Fibroblast of lung (primary cell): Measurements from ENCODE around the gene ITGA5. TPM values are rescaled to one million over a fixed set of nuclear protein-coding genes. Genes with fewer than 3 reads are reported as not detected.

ENCODE experiments used
- DNase-seq, 2 donors: peaks; one replicate each; pipeline versions ENCODE4 v3.0.0 to v3.0.0-alpha.2; 2010; ENCODE audit warnings: low read depth in 2 of 2
- H2AFZ ChIP-seq: 2 replicates; pipeline ENCODE4 v1.5.1; 2012; ENCODE audit warnings: low read length, control low read depth, inconsistent platforms
- H3K27ac ChIP-seq: 2 replicates; pipeline ENCODE4 v1.5.1; 2011; ENCODE audit warnings: low read length, control low read depth; ENCODE audit not compliant: insufficient read depth
- H3K27me3 ChIP-seq: 2 replicates; pipeline ENCODE4 v1.5.1; 2011; ENCODE audit warnings: mild to moderate bottlenecking, low read length; ENCODE audit not compliant: control insufficient read depth, insufficient read depth
- H3K36me3 ChIP-seq: 2 replicates; pipeline ENCODE4 v1.5.1; 2011; ENCODE audit warnings: low read length; ENCODE audit not compliant: control insufficient read depth, insufficient read depth
- H3K4me1 ChIP-seq: 2 replicates; pipeline ENCODE4 v1.5.1; 2011; ENCODE audit warnings: low read length; ENCODE audit not compliant: control insufficient read depth, insufficient read depth; ENCODE audit errors: extremely low read depth
- H3K4me2 ChIP-seq: 2 replicates; pipeline ENCODE4 v1.5.1; 2011; ENCODE audit warnings: low read length, control low read depth; ENCODE audit not compliant: insufficient read depth; ENCODE audit errors: extremely low read depth
- H3K4me3 ChIP-seq, 4 experiments: fragments of 200-600 bp in 1 of 4; sonication (generic) in 1 of 4; replicated peaks in 1 of 4; 2 replicates each; pipeline ENCODE4 v1.5.1; 2011 to 2016; ENCODE audit warnings: low read length in 4 of 4, low read depth in 3 of 4, mild to moderate bottlenecking in 3 of 4, control low read depth in 2 of 4, inconsistent platforms in 1 of 4, mixed read lengths in 1 of 4; ENCODE audit not compliant: insufficient read depth in 1 of 4; ENCODE audit errors: control extremely low read depth in 1 of 4
- H3K79me2 ChIP-seq: 2 replicates; pipeline ENCODE4 v1.5.1; 2012; ENCODE audit warnings: mild to moderate bottlenecking, low read length, inconsistent platforms; ENCODE audit not compliant: control insufficient read depth, insufficient read depth
- H3K9ac ChIP-seq: 2 replicates; pipeline ENCODE4 v1.5.1; 2011; ENCODE audit warnings: mild to moderate bottlenecking, low read length, control low read depth; ENCODE audit not compliant: insufficient read depth
- H3K9me3 ChIP-seq: 2 replicates; pipeline ENCODE4 v1.5.1; 2012; ENCODE audit warnings: low read depth, low read length; ENCODE audit not compliant: control insufficient read depth, insufficient read depth
- H4K20me1 ChIP-seq: 2 replicates; pipeline ENCODE4 v1.5.1; 2011; ENCODE audit warnings: low read length; ENCODE audit not compliant: control insufficient read depth, insufficient read depth; ENCODE audit errors: extremely low read depth
- EZH2 ChIP-seq: IDR thresholded peaks from 2 replicates; pipeline ENCODE4 v1.5.1; 2012; ENCODE audit warnings: low read length, control low read depth, mild to moderate bottlenecking; ENCODE audit errors: missing control alignments
- polyA plus RNA-seq, 2 donors: library from polyadenylated mRNA; depleted of rRNA in 1 of 2; stranded (reverse) in 1 of 2; unstranded in 1 of 2; fragments of >200 nt; gene quantifications; 2 replicates each; pipeline ENCODE4 v1.2.1, GENCODE V29; 2011 to 2012; ENCODE audit warnings: missing spikeins in 1 of 2
- total RNA-seq: library from RNA; depleted of rRNA; stranded (reverse); fragments of >200 nt; gene quantifications from 2 replicates; pipeline ENCODE4 v1.2.1, GENCODE V29; 2014
- TF ChIP-seq, protein P1 (sequence below), 2 donors: IDR thresholded peaks in 1 of 2; conservative IDR thresholded peaks in 1 of 2; 1 replicate in 1 of 2; 2 replicates in 1 of 2; pipeline ENCODE4 v1.5.1; 2011 to 2012; ENCODE audit warnings: low read length in 2 of 2, control low read depth in 1 of 2, inconsistent platforms in 1 of 2, low read depth in 1 of 2, mild to moderate bottlenecking in 1 of 2

ITGA5 gene
- total and polyA plus RNA-seq, 2 donors (not counting 1 experiment from before 2014, with no cell fraction given), result 199 to 232 TPM

DNA sequence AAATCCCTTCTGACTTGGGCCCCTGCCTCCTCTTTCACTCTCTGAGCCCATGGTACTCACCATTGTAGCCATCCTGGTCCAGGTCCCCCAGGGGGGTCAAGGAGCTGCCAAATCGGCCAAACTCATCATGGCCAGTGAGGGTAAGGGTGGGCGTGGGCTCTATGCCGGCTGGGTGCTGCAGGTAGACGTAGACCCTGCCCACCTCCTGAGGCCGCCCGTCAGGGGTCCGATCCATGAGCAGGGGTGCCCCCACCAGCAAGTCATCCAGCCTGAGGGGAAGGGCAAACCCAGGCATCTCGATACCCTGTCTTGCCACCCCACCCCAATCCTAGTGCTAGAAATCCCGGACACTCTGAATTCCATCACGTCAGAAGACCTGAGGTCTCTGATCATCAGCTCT, 14.0 kb downstream of the ITGA5 start:
- no peak for TF ChIP-seq EZH2
- TF ChIP-seq, protein P1, sequence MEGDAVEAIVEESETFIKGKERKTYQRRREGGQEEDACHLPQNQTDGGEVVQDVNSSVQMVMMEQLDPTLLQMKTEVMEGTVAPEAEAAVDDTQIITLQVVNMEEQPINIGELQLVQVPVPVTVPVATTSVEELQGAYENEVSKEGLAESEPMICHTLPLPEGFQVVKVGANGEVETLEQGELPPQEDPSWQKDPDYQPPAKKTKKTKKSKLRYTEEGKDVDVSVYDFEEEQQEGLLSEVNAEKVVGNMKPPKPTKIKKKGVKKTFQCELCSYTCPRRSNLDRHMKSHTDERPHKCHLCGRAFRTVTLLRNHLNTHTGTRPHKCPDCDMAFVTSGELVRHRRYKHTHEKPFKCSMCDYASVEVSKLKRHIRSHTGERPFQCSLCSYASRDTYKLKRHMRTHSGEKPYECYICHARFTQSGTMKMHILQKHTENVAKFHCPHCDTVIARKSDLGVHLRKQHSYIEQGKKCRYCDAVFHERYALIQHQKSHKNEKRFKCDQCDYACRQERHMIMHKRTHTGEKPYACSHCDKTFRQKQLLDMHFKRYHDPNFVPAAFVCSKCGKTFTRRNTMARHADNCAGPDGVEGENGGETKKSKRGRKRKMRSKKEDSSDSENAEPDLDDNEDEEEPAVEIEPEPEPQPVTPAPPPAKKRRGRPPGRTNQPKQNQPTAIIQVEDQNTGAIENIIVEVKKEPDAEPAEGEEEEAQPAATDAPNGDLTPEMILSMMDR (conservative IDR thresholded peaks at IDR 0.05 in 1 of 2, IDR thresholded peaks at IDR 0.05 in 1 of 2; ENCODE audit: low read depth in 1 of 2, low read length in 2 of 2), result no peak
- H3K4me2 ChIP-seq, result no peak overlapping the region
- H3K27ac ChIP-seq, result no peak overlapping the region
- peaks cover 66% of the 10 kb centered on the region for H3K36me3 ChIP-seq
- no peak overlapping the region for H3K9ac ChIP-seq
- H3K4me3 ChIP-seq, result no peak overlapping the region
- no peaks in the 10 kb centered on the region for H3K27me3 ChIP-seq
- no peaks in the 10 kb centered on the region for H3K9me3 ChIP-seq
- no peaks in the 10 kb centered on the region for H4K20me1 ChIP-seq
- H3K79me2 ChIP-seq, result peaks cover 22% of the 10 kb centered on the region
- DNase-seq, result no peak
- no peak overlapping the region for H2AFZ ChIP-seq
- no peaks in the 10 kb centered on the region for H3K4me1 ChIP-seq

DNA sequence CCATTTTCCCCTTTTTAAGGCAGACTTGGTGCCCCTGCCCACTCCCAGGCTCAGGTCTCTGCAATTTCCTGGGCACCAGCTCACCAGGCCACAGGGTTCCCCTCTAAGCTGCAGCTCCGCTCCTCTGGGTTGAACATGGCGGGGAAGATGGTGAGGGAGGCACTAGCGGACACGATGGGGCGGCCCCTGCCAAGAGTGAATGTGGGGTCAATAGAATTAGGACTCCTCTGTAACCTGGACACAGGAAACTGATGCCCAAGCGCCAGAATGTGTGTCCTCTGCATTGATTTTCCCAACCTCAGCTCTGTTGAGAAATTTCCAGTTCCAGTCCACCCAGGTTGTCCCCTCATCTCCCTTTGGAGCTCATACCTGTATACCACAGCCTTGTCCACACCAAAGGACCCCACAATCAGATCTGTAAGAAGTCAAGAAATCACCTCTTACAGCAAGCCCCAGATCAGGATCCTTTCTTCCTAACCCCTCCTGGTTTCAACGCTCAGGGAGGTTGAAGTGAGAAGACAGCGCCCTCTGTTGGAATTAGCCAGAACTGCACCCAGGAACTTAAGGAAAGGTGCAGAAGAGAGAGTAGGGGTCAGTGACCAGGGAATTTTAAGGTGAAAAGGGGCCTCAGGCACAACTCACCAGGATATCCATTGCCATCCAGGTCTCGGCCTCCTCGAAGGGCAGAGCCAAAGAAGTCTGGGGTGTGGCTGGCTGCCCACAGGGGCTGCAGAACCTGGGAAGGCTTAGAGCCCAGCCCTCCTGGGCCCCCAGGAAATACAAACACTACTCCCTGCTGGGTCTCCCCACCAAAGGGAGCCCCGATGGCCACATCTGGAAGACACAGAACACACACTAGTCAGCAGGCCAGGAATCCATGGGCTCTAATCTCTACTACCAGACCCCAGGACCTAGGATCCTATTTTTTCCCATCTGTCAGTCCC, 14.7 kb downstream of the ITGA5 start:
- peaks cover 68% of the 10 kb centered on the region for H3K36me3 ChIP-seq
- no peak overlapping the region for H3K9ac ChIP-seq
- no peak overlapping the region for H2AFZ ChIP-seq
- H3K4me2 ChIP-seq, result no peak overlapping the region
- no peaks in the 10 kb centered on the region for H3K4me1 ChIP-seq
- peaks cover 16% of the 10 kb centered on the region for H3K79me2 ChIP-seq
- H3K4me3 ChIP-seq, result no peak overlapping the region
- no peaks in the 10 kb centered on the region for H4K20me1 ChIP-seq
- peak; percentile 40 to 71 for DNase-seq
- no peaks in the 10 kb centered on the region for H3K9me3 ChIP-seq
- TF ChIP-seq, protein P1 (conservative IDR thresholded peaks at IDR 0.05 in 1 of 2, IDR thresholded peaks at IDR 0.05 in 1 of 2; ENCODE audit: low read depth in 1 of 2, low read length in 2 of 2), result peak; percentile 96 to 97
- no peak for TF ChIP-seq EZH2
- no peaks in the 10 kb centered on the region for H3K27me3 ChIP-seq
- no peak overlapping the region for H3K27ac ChIP-seq

DNA sequence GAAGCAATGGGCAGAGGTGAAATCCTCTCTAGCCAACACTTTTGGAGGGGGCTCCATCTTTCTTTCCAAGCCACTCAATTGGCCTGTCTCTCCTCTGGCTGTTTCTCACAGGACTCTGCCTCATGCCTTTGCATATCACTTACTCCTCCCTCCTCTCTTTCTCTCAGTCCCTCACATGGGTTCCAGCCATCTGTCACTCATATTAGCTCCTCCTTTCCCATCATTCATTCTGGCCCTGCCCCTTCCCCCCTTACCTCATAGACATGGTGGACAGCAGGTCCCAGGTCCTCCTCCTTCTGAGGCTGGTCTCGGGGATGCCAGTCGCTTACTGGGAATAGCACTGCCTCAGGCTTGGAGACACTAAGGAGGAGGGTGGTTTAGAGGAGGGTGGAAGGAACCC, 17.9 kb downstream of the ITGA5 start:
- H3K4me3 ChIP-seq, result no peak overlapping the region
- no peak overlapping the region for H3K4me2 ChIP-seq
- peaks cover 4% of the 10 kb centered on the region for H3K79me2 ChIP-seq
- no peaks in the 10 kb centered on the region for H4K20me1 ChIP-seq
- no peaks in the 10 kb centered on the region for H3K27me3 ChIP-seq
- H3K4me1 ChIP-seq, result no peaks in the 10 kb centered on the region
- H2AFZ ChIP-seq, result no peak overlapping the region
- H3K9me3 ChIP-seq, result no peaks in the 10 kb centered on the region
- TF ChIP-seq EZH2, result no peak
- TF ChIP-seq, protein P1 (conservative IDR thresholded peaks at IDR 0.05 in 1 of 2, IDR thresholded peaks at IDR 0.05 in 1 of 2; ENCODE audit: low read depth in 1 of 2, low read length in 2 of 2), result no peak
- no peak overlapping the region for H3K9ac ChIP-seq
- peaks cover 69% of the 10 kb centered on the region for H3K36me3 ChIP-seq
- no peak for DNase-seq
- H3K27ac ChIP-seq, result no peak overlapping the region
